Measurements from ENCODE around the gene SETBP1. TPM values are rescaled to one million over a fixed set of nuclear protein-coding genes. Genes with fewer than 3 reads are reported as not detected.
A peak's percentile ranks its signal among the peaks of the same experiment; 100 is the strongest.

Gene SETBP1
- total and polyA plus RNA-seq, 9 of the 15 experiments (the other 6 are each of a cell fraction or from before 2014, with no cell fraction given) = under 0.01 to 0.13 (median 0.04) TPM

GRCh38 chr18:45104049-45104395 is 423.3 kb downstream of the SETBP1 start:
- intact Hi-C loops (cut with micrococcal nuclease) (no loop called here), in situ Hi-C loops (cut with MboI) (no loop called here)
- no peaks in the 10 kb centered on the region for H4K20me1 ChIP-seq (replicated peaks; ENCODE audit: control insufficient read depth, insufficient read depth, low read length)
- H3K4me2 ChIP-seq (ENCODE audit: insufficient read depth, low read length) = no peak overlapping the region
- no peak overlapping the region for H2AFZ ChIP-seq (ENCODE audit: low read depth, low read length)
- no TSS peak for BruUV-seq (replicated peaks)
- no peaks in the 10 kb centered on the region for H3K9me3 ChIP-seq (replicated peaks; ENCODE audit: control insufficient read depth, insufficient read depth, low read depth, low read length)
- DNase-seq (ENCODE audit: extremely low read depth in 1 of 4, low spot score in 3 of 4) = no peak
- no peak overlapping the region for H3K4me3 ChIP-seq
- ATAC-seq = no peak
- no peak overlapping the region for H3K27ac ChIP-seq (ENCODE audit: extremely low read depth, low read depth, low read length)
- CTCF ChIA-PET (ENCODE audit: low intra/inter-chr PET ratio) = no interaction called here
- no peaks in the 10 kb centered on the region for H3K36me3 ChIP-seq (ENCODE audit: control insufficient read depth, insufficient read depth, low read length)
- FAIRE-seq = no peak
- POLR2A ChIA-PET = no interaction called here
- no peaks in the 10 kb centered on the region for H3K9me1 ChIP-seq (ENCODE audit: control insufficient read depth, insufficient read depth, low read length)
- H3K4me1 ChIP-seq (replicated peaks in 1 of 2; ENCODE audit: control insufficient read depth in 2 of 2, insufficient read depth in 2 of 2, low read length in 2 of 2) = no peaks in the 10 kb centered on the region
- TF ChIP-seq FOXA3 (CRISPR knock-in tag; conservative IDR thresholded peaks at IDR 0.05 in 1 of 2, IDR thresholded peaks at IDR 0.05 in 1 of 2) = no peak
- no peak for TF ChIP-seq XRCC4 (IDR thresholded peaks at IDR 0.05; ENCODE audit: extremely low read depth, insufficient read depth, insufficient read length)
- TF ChIP-seq ASH1L (IDR thresholded peaks at IDR 0.05; ENCODE audit: borderline replicate concordance, low read depth, partially characterized antibody) = no peak
- no peak for TF ChIP-seq GTF2E2 (tag; IDR thresholded peaks at IDR 0.05)
- no peak for TF ChIP-seq STAG1 (CRISPR knock-in tag; IDR thresholded peaks at IDR 0.05; ENCODE audit: borderline replicate concordance)
- H3K27me3 ChIP-seq (ENCODE audit: control insufficient read depth in 2 of 2, insufficient read depth in 2 of 2, low read length in 2 of 2) = no peaks in the 10 kb centered on the region
- no peaks in the 10 kb centered on the region for H3K79me2 ChIP-seq (ENCODE audit: control insufficient read depth, insufficient read depth, low read length)
- WGBS (ENCODE audit: insufficient coverage, low coverage, missing lambda C conversion rate) = 0% methylated on average over 1 of the region's 1 CpG
- H3K9ac ChIP-seq (ENCODE audit: insufficient read depth in 1 of 2, low read depth in 2 of 2, low read length in 2 of 2) = no peak overlapping the region

- in situ Hi-C loops (cut with MboI) (no loop called here), intact Hi-C loops (cut with micrococcal nuclease) (no loop called here)
- TF ChIP-seq SPI1 (IDR thresholded peaks at IDR 0.05; ENCODE audit: borderline replicate concordance, low read depth, low read length) (0 out of 2 replicates have a peak, but pooled peaks have one; percentile 17), HDGF (IDR thresholded peaks at IDR 0.05) (no peak), BHLHE40 (IDR thresholded peaks at IDR 0.05; ENCODE audit: low read length) (peak; percentile 23; the same call in 1 of the 2 replicates), FOSL1 (tag; conservative IDR thresholded peaks at IDR 0.05) (peak; percentile 64), ZNF224 (CRISPR knock-in tag; IDR thresholded peaks at IDR 0.05) (no peak)
- no peak overlapping the region for H3K27ac ChIP-seq (ENCODE audit: extremely low read depth, low read depth, low read length)
- DNase-seq (ENCODE audit: extremely low read depth in 1 of 4, low spot score in 3 of 4) (no peak), FAIRE-seq (no peak), ATAC-seq (no peak)
- no peaks in the 10 kb centered on the region for H4K20me1 ChIP-seq (replicated peaks; ENCODE audit: control insufficient read depth, insufficient read depth, low read length)
- no peaks in the 10 kb centered on the region for H3K9me1 ChIP-seq (ENCODE audit: control insufficient read depth, insufficient read depth, low read length)
- H3K79me2 ChIP-seq (ENCODE audit: control insufficient read depth, insufficient read depth, low read length) = no peaks in the 10 kb centered on the region
- no peaks in the 10 kb centered on the region for H3K27me3 ChIP-seq (ENCODE audit: control insufficient read depth in 2 of 2, insufficient read depth in 2 of 2, low read length in 2 of 2)
- ChIA-PET POLR2A (no interaction called here), CTCF (ENCODE audit: low intra/inter-chr PET ratio) (no interaction called here)
- no peak overlapping the region for H3K4me2 ChIP-seq (ENCODE audit: insufficient read depth, low read length)
- 0% methylated on average over 2 of the region's 2 CpGs for WGBS (ENCODE audit: insufficient coverage, low coverage, missing lambda C conversion rate)
- no TSS peak for BruUV-seq (replicated peaks)
- H3K36me3 ChIP-seq (ENCODE audit: control insufficient read depth, insufficient read depth, low read length) = no peaks in the 10 kb centered on the region
- H3K4me1 ChIP-seq (replicated peaks in 1 of 2; ENCODE audit: control insufficient read depth in 2 of 2, insufficient read depth in 2 of 2, low read length in 2 of 2) = no peaks in the 10 kb centered on the region
- no peaks in the 10 kb centered on the region for H3K9me3 ChIP-seq (replicated peaks; ENCODE audit: control insufficient read depth, insufficient read depth, low read depth, low read length)
- H2AFZ ChIP-seq (ENCODE audit: low read depth, low read length) = no peak overlapping the region
- no peak overlapping the region for H3K9ac ChIP-seq (ENCODE audit: insufficient read depth in 1 of 2, low read depth in 2 of 2, low read length in 2 of 2)
- no peak overlapping the region for H3K4me3 ChIP-seq
Observed at GRCh38 chr18:45106331-45106774, 425.7 kb downstream of the SETBP1 start.
